Neuronal stem cell (in vitro differentiated cells): ENCODE measurements around the gene CXADR.
A peak's percentile ranks its signal among the peaks of the same experiment; 100 is the strongest.

ENCODE experiments used
- DNase-seq: peaks from one replicate; pipeline ENCODE4 v3.0.0-alpha.2; 2013; ENCODE audit warnings: low spot score
- H2AFZ ChIP-seq: one replicate; pipeline ENCODE4 v1.6.1; 2013; ENCODE audit warnings: mild to moderate bottlenecking, low read length, inconsistent platforms
- H2AK5ac ChIP-seq: 2 replicates; pipeline ENCODE4 v1.6.1; 2013; ENCODE audit warnings: low read depth, mild to moderate bottlenecking, inconsistent platforms, low read length, moderate library complexity, mixed read lengths
- H2BK120ac ChIP-seq: 2 replicates; pipeline ENCODE4 v1.6.1; 2013; ENCODE audit warnings: low read depth, mild to moderate bottlenecking, inconsistent platforms, low read length, moderate library complexity, mixed read lengths
- H2BK12ac ChIP-seq: one replicate; pipeline ENCODE4 v1.6.1; 2013; ENCODE audit warnings: low read length, inconsistent platforms
- H2BK15ac ChIP-seq: 2 replicates; pipeline ENCODE4 v1.6.1; 2013; ENCODE audit warnings: mild to moderate bottlenecking, low read length, inconsistent platforms, mixed read lengths
- H2BK5ac ChIP-seq: one replicate; pipeline ENCODE4 v1.6.1; 2013; ENCODE audit warnings: inconsistent platforms, mild to moderate bottlenecking, low read length, moderate library complexity
- H3K14ac ChIP-seq: one replicate; pipeline ENCODE4 v1.6.1; 2013; ENCODE audit warnings: low read length, inconsistent platforms
- H3K18ac ChIP-seq: 2 replicates; pipeline ENCODE4 v1.6.1; 2013; ENCODE audit warnings: low read length, inconsistent platforms
- H3K23ac ChIP-seq: 2 replicates; pipeline ENCODE4 v1.6.1; 2013; ENCODE audit warnings: low read depth, mild to moderate bottlenecking, mixed read lengths, low read length, inconsistent platforms; ENCODE audit not compliant: poor library complexity
- H3K27ac ChIP-seq: replicated peaks from 3 replicates; pipeline ENCODE4 v1.5.1; 2013; ENCODE audit warnings: low read length, inconsistent platforms
- H3K27me3 ChIP-seq, 3 experiments: 2 replicates each; pipeline ENCODE4 v1.6.1; 2013; ENCODE audit warnings: low read length in 3 of 3, mild to moderate bottlenecking in 2 of 3, inconsistent platforms in 1 of 3, low read depth in 1 of 3, mixed read lengths in 1 of 3, moderate library complexity in 1 of 3; ENCODE audit not compliant: control insufficient read depth in 3 of 3, insufficient read depth in 3 of 3
- H3K36me3 ChIP-seq, 2 donors: replicated peaks in 1 of 2; 2 replicates each; pipeline ENCODE4 v1.6.1; 2013; ENCODE audit warnings: low read length in 2 of 2; ENCODE audit not compliant: control insufficient read depth in 2 of 2, insufficient read depth in 2 of 2
- H3K4ac ChIP-seq: 2 replicates; pipeline ENCODE4 v1.6.1; 2013; ENCODE audit warnings: inconsistent platforms, mild to moderate bottlenecking, low read length, moderate library complexity
- H3K4me1 ChIP-seq, 2 donors: 1 replicate in 1 of 2; 2 replicates in 1 of 2; pipeline ENCODE4 v1.6.1; 2013; ENCODE audit warnings: low read length in 2 of 2, low read depth in 1 of 2; ENCODE audit not compliant: control insufficient read depth in 2 of 2, insufficient read depth in 1 of 2
- H3K4me2 ChIP-seq: one replicate; pipeline ENCODE4 v1.6.1; 2013; ENCODE audit warnings: mild to moderate bottlenecking, low read length, inconsistent platforms; ENCODE audit not compliant: insufficient read depth, poor library complexity, severe bottlenecking
- H3K4me3 ChIP-seq, 2 donors: 2 replicates each; pipeline ENCODE4 v1.5.1; 2013; ENCODE audit warnings: low read length in 2 of 2, mild to moderate bottlenecking in 2 of 2, inconsistent platforms in 1 of 2, moderate library complexity in 1 of 2
- H3K79me1 ChIP-seq: one replicate; pipeline ENCODE4 v1.6.1; 2013; ENCODE audit warnings: low read depth, mild to moderate bottlenecking, inconsistent platforms, low read length, moderate library complexity
- H3K9ac ChIP-seq: one replicate; pipeline ENCODE4 v1.6.1; 2013; ENCODE audit warnings: mild to moderate bottlenecking, low read depth, low read length, inconsistent platforms; ENCODE audit not compliant: poor library complexity
- H3K9me3 ChIP-seq, 2 donors: replicated peaks in 1 of 2; 2 replicates each; pipeline versions ENCODE3 to v1.6.1; 2013; ENCODE audit warnings: low read length in 2 of 2, mild to moderate bottlenecking in 2 of 2, inconsistent platforms in 1 of 2, low read depth in 1 of 2, mixed read lengths in 1 of 2, moderate library complexity in 1 of 2; ENCODE audit not compliant: control insufficient read depth in 2 of 2, insufficient read depth in 1 of 2
- H4K8ac ChIP-seq: one replicate; pipeline ENCODE4 v1.6.1; 2013; ENCODE audit warnings: low read depth, mild to moderate bottlenecking, inconsistent platforms, low read length, moderate library complexity
- H4K91ac ChIP-seq: one replicate; pipeline ENCODE4 v1.6.1; 2013; ENCODE audit warnings: low read length, low read depth, mild to moderate bottlenecking, inconsistent platforms; ENCODE audit not compliant: poor library complexity
- WGBS, 2 donors: extraction: QIAGEN DNeasy Blood & Tissue Kit; methylation state at CpG; one replicate each; pipeline ENCODE4 v1.1.7; 2013; ENCODE audit warnings: missing lambda C conversion rate in 2 of 2, mixed read lengths in 1 of 2; ENCODE audit not compliant: insufficient read length in 2 of 2, insufficient replicate concordance in 1 of 2; ENCODE audit errors: extremely low coverage in 2 of 2; 5-methylcytosine and 5-hydroxymethylcytosine counted together

Gene CXADR

GRCh38 chr21:17602874-17603273 lies 90.0 kb downstream of the CXADR start:
- no peak overlapping the region for H3K18ac ChIP-seq
- peaks cover 17 to 98% of the 10 kb centered on the region in 2 donors for H3K36me3 ChIP-seq
- H3K9ac ChIP-seq = no peak overlapping the region
- no peak overlapping the region for H2BK15ac ChIP-seq
- no peak overlapping the region for H3K14ac ChIP-seq
- H2BK12ac ChIP-seq = no peak overlapping the region
- no peak overlapping the region for H3K4me3 ChIP-seq
- H2AFZ ChIP-seq = no peak overlapping the region
- no peak for DNase-seq
- H3K79me1 ChIP-seq = peaks cover 2% of the 10 kb centered on the region
- H2BK5ac ChIP-seq = no peak overlapping the region
- no peak overlapping the region for H4K8ac ChIP-seq
- no peak overlapping the region for H3K23ac ChIP-seq
- no peak overlapping the region for H3K4me2 ChIP-seq
- H3K4me1 ChIP-seq = no peaks in the 10 kb centered on the region
- no peak overlapping the region for H3K4ac ChIP-seq
- no peak overlapping the region for H4K91ac ChIP-seq
- no peak overlapping the region for H2BK120ac ChIP-seq
- no peak overlapping the region for H2AK5ac ChIP-seq
- no CpG with 5 or more reads among the region's 3 CpGs for WGBS, 2 donors
- H3K27ac ChIP-seq = no peak overlapping the region
- no peaks in the 10 kb centered on the region for H3K27me3 ChIP-seq
- no peaks in the 10 kb centered on the region for H3K9me3 ChIP-seq

GRCh38 chr21:17607684-17608083 lies 94.8 kb downstream of the CXADR start:
- H3K9ac ChIP-seq = no peak overlapping the region
- H3K4me1 ChIP-seq = peaks cover 2 to 7% of the 10 kb centered on the region in 2 donors
- H2BK15ac ChIP-seq = no peak overlapping the region
- no peak overlapping the region for H2BK120ac ChIP-seq
- no peak overlapping the region for H3K14ac ChIP-seq
- no peak overlapping the region for H2AK5ac ChIP-seq
- H4K8ac ChIP-seq = no peak overlapping the region
- H3K9me3 ChIP-seq = peaks cover 0 to 5% of the 10 kb centered on the region in 2 donors
- H3K27ac ChIP-seq = no peak overlapping the region
- H3K18ac ChIP-seq = no peak overlapping the region
- H4K91ac ChIP-seq = no peak overlapping the region
- H3K4ac ChIP-seq = no peak overlapping the region
- H3K36me3 ChIP-seq = peaks cover 14 to 79% of the 10 kb centered on the region in 2 donors
- H3K27me3 ChIP-seq = peaks cover 0 to 7% (median 0%) of the 10 kb centered on the region in 3 experiments
- peaks cover 7% of the 10 kb centered on the region for H3K79me1 ChIP-seq
- H2BK12ac ChIP-seq = no peak overlapping the region
- no peak for DNase-seq
- H3K23ac ChIP-seq = no peak overlapping the region
- H3K4me2 ChIP-seq = no peak overlapping the region
- no peak overlapping the region for H2BK5ac ChIP-seq
- no CpG with 5 or more reads among the region's 2 CpGs for WGBS, 2 donors
- no peak overlapping the region for H2AFZ ChIP-seq
- H3K4me3 ChIP-seq = no peak overlapping the region

- no CpG with 5 or more reads among the region's 2 CpGs for WGBS, 2 donors
- no peak overlapping the region for H3K27ac ChIP-seq
- no peak overlapping the region for H2AFZ ChIP-seq
- no peak overlapping the region for H4K91ac ChIP-seq
- H2AK5ac ChIP-seq = no peak overlapping the region
- no peak overlapping the region for H2BK12ac ChIP-seq
- no peak overlapping the region for H3K18ac ChIP-seq
- peaks cover 0 to 5% of the 10 kb centered on the region in 2 donors for H3K9me3 ChIP-seq
- no peak overlapping the region for H2BK15ac ChIP-seq
- H2BK120ac ChIP-seq = no peak overlapping the region
- H3K23ac ChIP-seq = no peak overlapping the region
- peaks cover 0 to 10% (median 0%) of the 10 kb centered on the region in 3 experiments for H3K27me3 ChIP-seq
- no peak overlapping the region for H3K14ac ChIP-seq
- H3K79me1 ChIP-seq = peaks cover 6% of the 10 kb centered on the region
- H3K4me2 ChIP-seq = no peak overlapping the region
- no peak overlapping the region for H3K9ac ChIP-seq
- no peak overlapping the region for H3K4me3 ChIP-seq
- H3K36me3 ChIP-seq = peaks cover 8 to 59% of the 10 kb centered on the region in 2 donors
- peaks cover 2 to 7% of the 10 kb centered on the region in 2 donors for H3K4me1 ChIP-seq
- no peak overlapping the region for H2BK5ac ChIP-seq
- DNase-seq = no peak
- no peak overlapping the region for H4K8ac ChIP-seq
- H3K4ac ChIP-seq = no peak overlapping the region
These were observed 96.8 kb downstream of the CXADR start for GRCh38 chr21:17609681-17610080.

GRCh38 chr21:17610911-17611310 lies 98.1 kb downstream of the CXADR start:
- Histone ChIP-seq H2BK120ac (no peak overlapping the region), H2BK15ac (no peak overlapping the region), H3K18ac (no peak overlapping the region), H3K4ac (no peak overlapping the region), H4K91ac (no peak overlapping the region), H3K4me1 (peaks cover 2 to 7% of the 10 kb centered on the region in 2 donors), H3K27me3 (peaks cover 0 to 10% (median 0%) of the 10 kb centered on the region in 3 experiments), H2AK5ac (no peak overlapping the region), H3K36me3 (peaks cover 5 to 46% of the 10 kb centered on the region in 2 donors), H3K79me1 (peaks cover 6% of the 10 kb centered on the region), H2AFZ (peak overlapping the region; percentile 96), H3K14ac (no peak overlapping the region), H3K23ac (no peak overlapping the region), H3K9me3 (peaks cover 0 to 5% of the 10 kb centered on the region in 2 donors), H3K4me3 (peak overlapping the region in 1 of 2 donors; percentile 94), H2BK12ac (no peak overlapping the region), H2BK5ac (no peak overlapping the region), H3K27ac (no peak overlapping the region), H3K9ac (no peak overlapping the region), H4K8ac (no peak overlapping the region), H3K4me2 (no peak overlapping the region)
- DNase-seq = no peak
- no CpG with 5 or more reads among the region's 9 CpGs for WGBS, 2 donors
